Measurements from ENCODE around the gene PECR.
A peak's percentile ranks its signal among the peaks of the same experiment; 100 is the strongest.

DNA sequence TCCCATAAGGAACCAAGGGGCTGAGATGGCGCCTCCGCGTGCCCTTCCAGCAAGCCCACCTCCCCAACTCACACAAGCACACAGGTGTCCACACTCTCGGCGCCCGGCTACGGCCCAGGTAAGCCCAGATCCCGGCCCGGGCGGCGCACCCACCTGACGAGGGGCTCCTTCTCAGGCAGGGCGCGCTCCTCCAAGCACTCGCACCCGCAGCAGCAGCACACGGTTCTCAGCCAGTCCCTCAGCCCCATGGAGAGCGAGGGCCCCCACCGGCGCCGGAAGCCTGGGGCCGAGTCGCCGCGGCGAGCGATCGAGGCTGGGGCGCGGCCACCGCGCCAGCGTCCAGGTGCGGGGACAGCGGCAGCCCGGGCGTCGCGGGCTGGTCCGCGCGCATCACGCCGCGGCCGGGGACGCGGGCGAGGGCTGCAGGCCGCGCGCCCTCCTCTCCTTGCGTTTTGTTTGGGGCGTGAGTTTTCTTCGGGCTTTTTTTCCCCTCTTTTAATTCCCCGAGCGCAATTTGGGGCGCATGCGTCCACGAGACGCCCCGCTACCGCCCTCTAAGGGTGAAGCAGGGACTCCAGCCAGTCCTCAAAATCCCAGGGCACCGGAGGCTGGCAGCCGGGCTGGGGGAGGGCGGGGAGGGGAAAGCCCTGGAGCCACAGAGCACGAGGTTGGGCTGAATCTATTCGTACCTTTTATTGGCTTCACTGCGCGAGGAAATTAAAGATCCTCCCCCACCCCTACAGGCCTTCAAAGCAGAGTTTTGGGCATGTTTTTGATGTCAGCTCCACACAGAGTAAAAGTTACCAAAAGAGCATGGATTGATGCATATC is 68.3 kb downstream of the PECR start, which contains the start of gene MREG:
- TF ChIP-seq, protein P1, sequence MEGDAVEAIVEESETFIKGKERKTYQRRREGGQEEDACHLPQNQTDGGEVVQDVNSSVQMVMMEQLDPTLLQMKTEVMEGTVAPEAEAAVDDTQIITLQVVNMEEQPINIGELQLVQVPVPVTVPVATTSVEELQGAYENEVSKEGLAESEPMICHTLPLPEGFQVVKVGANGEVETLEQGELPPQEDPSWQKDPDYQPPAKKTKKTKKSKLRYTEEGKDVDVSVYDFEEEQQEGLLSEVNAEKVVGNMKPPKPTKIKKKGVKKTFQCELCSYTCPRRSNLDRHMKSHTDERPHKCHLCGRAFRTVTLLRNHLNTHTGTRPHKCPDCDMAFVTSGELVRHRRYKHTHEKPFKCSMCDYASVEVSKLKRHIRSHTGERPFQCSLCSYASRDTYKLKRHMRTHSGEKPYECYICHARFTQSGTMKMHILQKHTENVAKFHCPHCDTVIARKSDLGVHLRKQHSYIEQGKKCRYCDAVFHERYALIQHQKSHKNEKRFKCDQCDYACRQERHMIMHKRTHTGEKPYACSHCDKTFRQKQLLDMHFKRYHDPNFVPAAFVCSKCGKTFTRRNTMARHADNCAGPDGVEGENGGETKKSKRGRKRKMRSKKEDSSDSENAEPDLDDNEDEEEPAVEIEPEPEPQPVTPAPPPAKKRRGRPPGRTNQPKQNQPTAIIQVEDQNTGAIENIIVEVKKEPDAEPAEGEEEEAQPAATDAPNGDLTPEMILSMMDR (IDR thresholded peaks at IDR 0.05; ENCODE audit: low read depth, low read length): peak; percentile 43
- TF ChIP-seq EZH2phosphoT487 (IDR thresholded peaks at IDR 0.05; ENCODE audit: low read depth): no peak

Measured in OCI-LY3 (cell line).